IMR-90 (cell line): Measurements from ENCODE around the gene SPHK1. TPM values are rescaled to one million over a fixed set of nuclear protein-coding genes. Genes with fewer than 3 reads are reported as not detected.

ENCODE experiments used
- ATAC-seq: fragments of 200-7000 bp; cut with Tn5 transposase; 2 replicates; pipeline ENCODE4 v1.9.1; 2020; ENCODE audit warnings: low read depth, mild to moderate bottlenecking, moderate library complexity
- BruUV-seq: library from RNA; stranded (reverse); fragments of 400-500 nt; replicated peaks from 2 replicates; lab custom pipeline; 2021; lab: Mats Ljungman, UMichigan
- CTCF ChIA-PET: fragments of 300-600 bp; formaldehyde crosslinking; extraction: SDS; loops from one replicate; lab custom pipeline; 2021; ENCODE audit warnings: antibody characterized with exemption; lab: Yijun Ruan, JAX
- POLR2A ChIA-PET: fragments of 300-600 bp; sonication (Branson Sonifier 250); formaldehyde crosslinking; loops from one replicate; lab custom pipeline; 2022; ENCODE audit warnings: antibody characterized with exemption; ENCODE audit not compliant: unreplicated experiment; lab: Charles Lee
- DNase-seq: peaks from one replicate; pipeline ENCODE4 v3.0.0; 2013
- H2AFZ ChIP-seq: replicated peaks from 2 replicates; pipeline ENCODE3; 2013; ENCODE audit warnings: low read length, mild to moderate bottlenecking; ENCODE audit not compliant: poor library complexity
- H2AK5ac ChIP-seq: 2 replicates; pipeline ENCODE4 v1.6.1; 2013; ENCODE audit warnings: low read depth, low read length, inconsistent platforms
- H2AK9ac ChIP-seq: replicated peaks from 2 replicates; pipeline ENCODE3; 2013; ENCODE audit warnings: mild to moderate bottlenecking, low read depth, low read length, moderate library complexity; ENCODE audit not compliant: poor library complexity
- H2BK120ac ChIP-seq: 2 replicates; pipeline ENCODE4 v1.6.1; 2013; ENCODE audit warnings: low read depth, low read length, inconsistent platforms
- H2BK15ac ChIP-seq: 3 replicates; pipeline ENCODE4 v1.6.1; 2013; ENCODE audit warnings: low read depth, low read length, inconsistent platforms
- H2BK20ac ChIP-seq: 2 replicates; pipeline ENCODE4 v1.6.1; 2013; ENCODE audit warnings: low read depth, mild to moderate bottlenecking, inconsistent platforms, low read length, moderate library complexity
- H2BK5ac ChIP-seq: 2 replicates; pipeline ENCODE4 v1.6.1; 2013; ENCODE audit warnings: mild to moderate bottlenecking, low read depth, low read length, inconsistent platforms; ENCODE audit not compliant: poor library complexity, severe bottlenecking
- H3K14ac ChIP-seq: replicated peaks from 2 replicates; pipeline ENCODE4 v1.6.1; 2013; ENCODE audit warnings: low read depth, low read length, inconsistent platforms
- H3K18ac ChIP-seq: 2 replicates; pipeline ENCODE4 v1.6.1; 2013; ENCODE audit warnings: low read depth, low read length, control low read depth
- H3K23ac ChIP-seq: 2 replicates; pipeline ENCODE4 v1.6.1; 2013; ENCODE audit warnings: low read depth, low read length, inconsistent platforms
- H3K27ac ChIP-seq: 2 replicates; pipeline ENCODE4 v1.5.1; 2013; ENCODE audit warnings: mild to moderate bottlenecking, control low read depth, low read length; ENCODE audit not compliant: insufficient read depth
- H3K27me3 ChIP-seq: 2 replicates; pipeline ENCODE4 v1.6.1; 2013; ENCODE audit warnings: low read length; ENCODE audit not compliant: control insufficient read depth, insufficient read depth
- H3K36me3 ChIP-seq: 2 replicates; pipeline ENCODE4 v1.6.1; 2013; ENCODE audit warnings: low read length, mixed read lengths; ENCODE audit not compliant: control insufficient read depth, insufficient read depth
- H3K4ac ChIP-seq: 2 replicates; pipeline ENCODE4 v1.6.1; 2013; ENCODE audit warnings: low read depth, low read length, inconsistent platforms
- H3K4me1 ChIP-seq: 2 replicates; pipeline ENCODE4 v1.6.1; 2013; ENCODE audit warnings: low read length, mixed read lengths; ENCODE audit not compliant: control insufficient read depth, insufficient read depth
- H3K4me2 ChIP-seq: 2 replicates; pipeline ENCODE4 v1.6.1; 2013; ENCODE audit warnings: low read depth, mild to moderate bottlenecking, control low read depth, low read length, moderate library complexity
- H3K4me3 ChIP-seq: 2 replicates; pipeline ENCODE4 v1.5.1; 2013; ENCODE audit warnings: low read depth, mild to moderate bottlenecking, control low read depth, low read length, moderate library complexity; ENCODE audit not compliant: insufficient read depth
- H3K56ac ChIP-seq: 2 replicates; pipeline ENCODE4 v1.6.1; 2013; ENCODE audit warnings: low read length, inconsistent platforms; ENCODE audit not compliant: insufficient read depth; ENCODE audit errors: extremely low read depth
- H3K79me1 ChIP-seq, 2 experiments: 2 replicates each; pipeline ENCODE4 v1.6.1; 2013; ENCODE audit warnings: low read length in 2 of 2, inconsistent platforms in 1 of 2, low read depth in 1 of 2
- H3K9ac ChIP-seq: 2 replicates; pipeline ENCODE4 v1.6.1; 2013; ENCODE audit warnings: low read depth, low read length, control low read depth
- H3K9me1 ChIP-seq: 2 replicates; pipeline ENCODE4 v1.6.1; 2013; ENCODE audit warnings: low read length, inconsistent platforms; ENCODE audit not compliant: insufficient read depth
- H3K9me3 ChIP-seq: 2 replicates; pipeline ENCODE4 v1.6.1; 2013; ENCODE audit warnings: low read length; ENCODE audit not compliant: control insufficient read depth, insufficient read depth
- H4K20me1 ChIP-seq: 2 replicates; pipeline ENCODE4 v1.6.1; 2013; ENCODE audit warnings: low read length, inconsistent platforms; ENCODE audit not compliant: insufficient read depth
- H4K5ac ChIP-seq: 2 replicates; pipeline ENCODE4 v1.6.1; 2013; ENCODE audit warnings: mild to moderate bottlenecking, low read depth, low read length, control low read depth
- H4K8ac ChIP-seq, 2 experiments: 2 replicates each; pipeline ENCODE4 v1.6.1; 2013; ENCODE audit warnings: low read depth in 2 of 2, low read length in 2 of 2, control low read depth in 1 of 2, inconsistent platforms in 1 of 2
- H4K91ac ChIP-seq: 2 replicates; pipeline ENCODE4 v1.6.1; 2013; ENCODE audit warnings: low read depth, low read length, inconsistent platforms; ENCODE audit not compliant: insufficient read depth
- BHLHE40 ChIP-seq: fragments of 150-350 bp; IDR thresholded peaks from 2 replicates; pipeline ENCODE4 v1.6.1; 2016; ENCODE audit warnings: mild to moderate bottlenecking, low read depth, low read length
- CEBPB ChIP-seq: IDR thresholded peaks from 2 replicates; pipeline ENCODE4 v1.6.1; 2012; ENCODE audit warnings: low read depth, low read length, improper control_type of control experiment
- CTCF ChIP-seq: conservative IDR thresholded peaks from 2 replicates; pipeline ENCODE4 v1.5.1; 2012; ENCODE audit warnings: mild to moderate bottlenecking, low read depth, low read length, improper control_type of control experiment
- ELK1 ChIP-seq: fragments of 150-350 bp; IDR thresholded peaks from 2 replicates; pipeline ENCODE4 v1.6.1; 2016; ENCODE audit warnings: low read depth, mild to moderate bottlenecking, low read length, moderate library complexity, borderline replicate concordance
- FOS ChIP-seq: fragments of 150-350 bp; IDR thresholded peaks from 2 replicates; pipeline ENCODE4 v1.6.1; 2016; ENCODE audit warnings: low read depth, low read length
- MAFK ChIP-seq: IDR thresholded peaks from 2 replicates; pipeline ENCODE4 v1.6.1; 2012; ENCODE audit warnings: low read depth, low read length, improper control_type of control experiment
- MXI1 ChIP-seq: IDR thresholded peaks from 2 replicates; pipeline ENCODE4 v1.6.1; 2012; ENCODE audit warnings: low read depth, mild to moderate bottlenecking, low read length, moderate library complexity, borderline replicate concordance
- NFE2L2 ChIP-seq: fragments of 150-350 bp; IDR thresholded peaks from 2 replicates; pipeline ENCODE4 v1.6.1; 2016; ENCODE audit warnings: low read depth, mild to moderate bottlenecking, low read length
- RAD21 ChIP-seq: IDR thresholded peaks from 2 replicates; pipeline ENCODE4 v1.6.1; 2012; ENCODE audit warnings: low read length, improper control_type of control experiment
- RCOR1 ChIP-seq: IDR thresholded peaks from 2 replicates; pipeline ENCODE4 v1.6.1; 2012; ENCODE audit warnings: mild to moderate bottlenecking, low read length, improper control_type of control experiment; ENCODE audit not compliant: insufficient replicate concordance
- RFX5 ChIP-seq: IDR thresholded peaks from 2 replicates; pipeline ENCODE4 v1.8.0; 2012; ENCODE audit warnings: low read depth, mild to moderate bottlenecking, low read length, moderate library complexity
- SMC3 ChIP-seq: fragments of 150-350 bp; IDR thresholded peaks from 2 replicates; pipeline ENCODE4 v1.6.1; 2016; ENCODE audit warnings: low read depth, mild to moderate bottlenecking, antibody characterized with exemption, low read length, moderate library complexity
- USF2 ChIP-seq: fragments of 150-350 bp; IDR thresholded peaks from 2 replicates; pipeline ENCODE4 v1.6.1; 2017; ENCODE audit warnings: mild to moderate bottlenecking, antibody characterized with exemption, low read length, low read depth
- WGBS, 2 experiments: methylation state at CpG; one replicate each; pipeline versions ENCODE4 v1.1.5 to v1.1.7; 2013; ENCODE audit warnings: missing lambda C conversion rate in 2 of 2; ENCODE audit not compliant: insufficient read length in 1 of 2; ENCODE audit errors: extremely low coverage in 2 of 2; 5-methylcytosine and 5-hydroxymethylcytosine counted together
- dilution Hi-C: fragments of 300-500 bp; cut with HindIII; formaldehyde crosslinking; loops from one replicate; pipeline ENCODE4 v1.14.3; 2018; ENCODE audit warnings: low sequenced_read_pairs; ENCODE audit not compliant: unreplicated experiment
- in situ Hi-C: fragments of 300-500 bp; cut with MboI; formaldehyde crosslinking; loops from 3 replicates; pipeline ENCODE4 v1.14.3; 2019; ENCODE audit warnings: low sequenced_read_pairs, inconsistent platforms, mixed read lengths
- intact Hi-C: fragments of 100-400 bp; cut with micrococcal nuclease; formaldehyde crosslinking; loops from 2 replicates; pipeline ENCODE4 v1.10.0; 2022
- polyA plus RNA-seq, 3 experiments: library from polyadenylated mRNA; depleted of rRNA; stranded (reverse); fragments of >200 nt; gene quantifications; 2 replicates each; pipeline ENCODE4 v1.2.3, GENCODE V29; 2012; ENCODE audit warnings: low replicate concordance in 1 of 3
- total RNA-seq: library from RNA; depleted of rRNA; stranded (reverse); fragments of >200 nt; gene quantifications from 2 replicates; pipeline ENCODE4 v1.2.3, GENCODE V29; 2012

SPHK1 gene
- total and polyA plus RNA-seq, 2 of the 4 experiments (the other 2 are of a cell fraction): 44.4 to 82.7 TPM

GRCh38 chr17:76379646-76380376 is 4.6 kb upstream of the SPHK1 start:
- ChIA-PET CTCF (interaction anchor here (0.7 kb wide), 1 partner anchor 18 kb away, joined by 7 read pairs; no protein-coding TSS in a partner anchor), POLR2A (no interaction called here)
- Histone ChIP-seq H3K56ac (no peak overlapping the region), H4K20me1 (no peaks in the 10 kb centered on the region; the same call in 1 of the 2 replicates), H2AK9ac (peak overlapping the region; percentile 60), H4K5ac (no peak overlapping the region), H2BK120ac (peak overlapping the region; percentile 38; the same call in 1 of the 2 replicates), H3K79me1 (peaks cover 22 to 47% of the 10 kb centered on the region in 2 experiments), H3K23ac (peak overlapping the region; percentile 12; the same call in 1 of the 2 replicates), H3K9ac (no peak overlapping the region), H2AK5ac (peak overlapping the region; percentile 77), H3K36me3 (no peaks in the 10 kb centered on the region), H3K4me1 (peaks cover 8% of the 10 kb centered on the region; the same call in 1 of the 2 replicates), H3K4me3 (no peak overlapping the region), H3K14ac (peak overlapping the region; percentile 34; the same call in 1 of the 2 replicates), H3K27ac (no peak overlapping the region; the same call in 1 of the 2 replicates), H3K9me3 (no peaks in the 10 kb centered on the region), H3K4me2 (no peak overlapping the region), H3K27me3 (no peaks in the 10 kb centered on the region), H2BK20ac (peak overlapping the region; percentile 42; the same call in 1 of the 2 replicates), H2BK5ac (no peak overlapping the region), H3K4ac (peak overlapping the region; percentile 53; the same call in 1 of the 2 replicates), H2BK15ac (peak overlapping the region; percentile 23; the same call in 1 of the 3 replicates), H2AFZ (peak overlapping the region; percentile 0), H4K91ac (no peak overlapping the region), H4K8ac (peak overlapping the region in 1 of 2 experiments; percentile 41; a peak in 1 of 4 replicates), H3K18ac (no peak overlapping the region), H3K9me1 (peaks cover 12% of the 10 kb centered on the region)
- intact Hi-C loops: no loop called here
- TF ChIP-seq MAFK: no peak
- no peak for TF ChIP-seq NFE2L2
- no peak for TF ChIP-seq USF2
- TF ChIP-seq MXI1: no peak
- no peak for TF ChIP-seq CTCF
- no peak for TF ChIP-seq SMC3
- no peak for TF ChIP-seq ELK1
- TF ChIP-seq FOS: no peak
- TF ChIP-seq RAD21: no peak
- no peak for TF ChIP-seq RFX5
- no peak for TF ChIP-seq BHLHE40
- TF ChIP-seq CEBPB: no peak
- TF ChIP-seq RCOR1: no peak
- no TSS peak for BruUV-seq
- in situ Hi-C loops: no loop called here
- 100% methylated on average over 2 of the region's 21 CpGs; no CpG with 5 or more reads in 1 of the 2 experiments for WGBS, 2 experiments
- dilution Hi-C loops: no loop called here
- ATAC-seq (no peak), DNase-seq (no peak)
